Stimulated activated CD8-positive, alpha-beta memory T cell treated with anti-CD3 and anti-CD28 coated beads, Interleukin-7, amount 100 ng/mL, for 1 hour (primary cell): ENCODE measurements around the gene STRIT1.
"Not testable (repeated sequence)": the region's sequence is repeated elsewhere in the genome, so short reads cannot be mapped to it uniquely, and the experiment has no call there.

Experiments used
- DNase-seq, 2 donors: peaks; one replicate each; pipeline ENCODE4 v3.0.0-alpha.2; 2020; ENCODE audit warnings: low read depth in 2 of 2

STRIT1 gene

DNA sequence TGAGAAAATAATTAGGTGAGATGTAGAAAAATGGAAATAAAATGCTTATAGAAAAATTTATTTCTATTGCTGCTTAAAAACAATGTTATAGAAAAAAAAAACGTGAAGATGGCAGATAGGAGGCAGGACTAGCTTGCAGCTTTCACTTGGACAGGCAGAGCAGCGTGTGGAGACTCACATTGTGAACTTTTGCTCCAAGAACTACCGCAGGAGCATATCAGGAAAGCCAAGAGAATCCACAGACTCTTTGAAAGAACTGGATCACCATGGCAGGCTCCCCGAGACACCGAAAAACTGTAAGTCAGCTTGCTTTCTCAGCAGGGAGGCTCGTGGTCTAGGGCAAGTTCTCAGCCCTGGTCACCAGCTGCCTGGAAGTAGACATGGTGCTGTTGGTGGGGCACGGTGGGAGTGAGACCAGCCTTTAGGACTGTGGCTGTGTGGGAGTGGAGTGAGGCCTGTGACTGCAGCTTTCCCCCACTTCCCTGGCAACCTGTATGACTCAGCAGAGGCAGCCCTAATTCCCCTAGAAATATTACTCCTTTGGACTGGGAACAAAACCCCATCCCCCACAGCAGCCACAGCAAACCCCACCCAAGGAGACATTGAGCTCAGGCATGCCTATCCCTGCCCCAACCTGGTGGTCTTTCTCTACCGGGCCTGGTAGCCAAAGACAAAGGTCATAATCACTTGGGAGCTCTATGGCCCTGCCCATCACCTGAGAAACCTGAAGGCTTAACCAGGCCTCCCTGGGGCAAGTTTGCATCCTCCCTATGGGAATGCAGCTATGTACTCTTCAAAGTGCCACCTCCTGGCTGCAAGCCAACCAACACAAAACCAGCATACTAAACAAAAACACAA lies 22.8 kb downstream of the STRIT1 start:
- no peak for DNase-seq

DNA sequence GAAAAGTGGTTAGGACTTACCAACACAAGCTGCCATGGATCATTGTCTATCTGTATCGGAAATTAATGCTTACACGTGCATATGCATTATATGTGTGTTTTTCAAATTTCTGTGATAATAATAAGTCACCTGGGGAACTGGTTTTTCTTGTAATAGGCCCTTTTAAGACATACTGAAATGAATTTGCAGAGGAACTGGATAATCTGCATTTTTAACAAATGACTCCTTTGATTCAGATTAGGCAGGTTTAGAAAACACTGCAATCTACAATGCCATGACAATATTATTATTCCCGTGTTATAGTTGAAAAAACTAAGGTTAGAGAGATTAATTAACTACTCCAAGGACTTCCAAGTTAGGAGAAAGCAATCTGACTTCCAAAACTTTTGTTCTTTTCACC lies 23.4 kb downstream of the STRIT1 start:
- DNase-seq = no peak

DNA sequence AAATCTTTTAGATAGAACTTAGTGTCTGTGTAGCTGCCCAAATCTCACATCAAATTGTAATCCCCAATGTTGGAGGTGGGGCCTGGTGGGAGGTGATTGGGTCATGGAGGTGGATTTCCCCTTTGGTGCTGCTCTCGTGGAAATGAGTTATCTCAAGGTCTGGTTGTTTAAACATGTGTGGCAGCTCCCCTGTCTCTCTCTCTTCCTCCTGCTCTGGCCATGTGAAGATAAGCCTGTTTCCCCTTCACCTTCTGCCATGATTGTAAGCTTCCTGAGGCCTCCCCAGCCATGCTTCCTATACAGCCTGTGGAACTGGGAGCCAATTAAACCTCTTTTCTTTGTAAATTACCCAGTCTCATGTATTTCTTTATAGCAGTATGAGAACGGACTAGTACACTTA lies 30.6 kb downstream of the STRIT1 start:
- DNase-seq = not testable (repeated sequence)

DNA sequence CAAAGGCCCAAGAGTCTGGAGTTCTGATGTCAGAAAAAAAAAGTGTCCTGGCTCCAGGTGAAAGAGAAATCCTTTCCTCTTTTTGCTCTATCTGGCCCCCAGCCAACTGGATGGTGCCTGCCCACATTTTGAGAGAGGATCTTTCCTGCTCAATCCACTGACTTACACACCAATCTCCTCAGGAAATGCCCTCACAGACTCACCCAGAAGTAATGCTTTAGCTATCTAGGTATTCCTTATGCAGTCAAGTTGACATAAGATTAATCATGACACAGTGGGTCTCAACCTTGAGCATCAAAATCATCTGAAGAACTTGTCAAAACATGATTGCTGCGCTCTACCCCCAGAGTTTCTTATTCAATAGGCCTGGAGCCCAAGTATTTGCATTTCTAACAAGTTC lies 31.2 kb downstream of the STRIT1 start:
- no peak for DNase-seq

DNA sequence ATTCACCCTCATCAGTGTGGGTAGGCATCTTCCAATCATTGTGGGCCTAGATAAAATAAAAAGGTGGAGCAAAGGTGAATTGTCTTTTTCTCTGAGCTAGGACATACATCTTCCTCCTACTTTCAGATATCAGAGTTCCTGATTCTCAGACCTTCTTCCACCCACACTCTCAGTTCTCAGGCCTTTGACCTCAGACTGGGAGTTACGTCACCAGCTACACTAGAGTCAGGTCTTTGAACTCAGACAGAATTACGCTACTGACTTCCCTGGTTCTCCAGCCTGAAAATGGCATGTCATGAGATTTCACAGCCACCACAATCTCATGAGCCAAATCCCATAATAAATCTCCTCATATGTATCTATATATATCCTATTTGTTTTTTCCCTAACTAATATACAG lies 39.0 kb downstream of the STRIT1 start:
- no peak for DNase-seq

DNA sequence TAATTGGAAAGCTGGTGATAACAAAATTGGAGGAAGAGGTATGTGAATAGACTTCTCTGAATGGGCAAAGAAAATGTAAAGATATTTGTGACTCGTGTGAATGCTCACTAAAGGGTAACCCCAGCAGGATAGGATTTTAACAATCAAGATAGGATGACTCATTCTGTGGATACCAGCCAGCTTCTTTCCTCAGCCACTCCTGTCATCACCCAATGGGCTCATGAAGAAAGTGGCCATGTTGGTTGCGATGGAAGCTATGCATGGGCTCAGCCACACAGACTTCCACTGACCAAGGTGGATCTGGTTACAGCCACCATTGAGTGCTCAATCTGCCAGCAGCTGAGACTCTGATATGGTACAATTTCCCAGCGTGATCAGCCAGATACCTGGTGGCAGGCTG lies 40.9 kb downstream of the STRIT1 start:
- no peak for DNase-seq

DNA sequence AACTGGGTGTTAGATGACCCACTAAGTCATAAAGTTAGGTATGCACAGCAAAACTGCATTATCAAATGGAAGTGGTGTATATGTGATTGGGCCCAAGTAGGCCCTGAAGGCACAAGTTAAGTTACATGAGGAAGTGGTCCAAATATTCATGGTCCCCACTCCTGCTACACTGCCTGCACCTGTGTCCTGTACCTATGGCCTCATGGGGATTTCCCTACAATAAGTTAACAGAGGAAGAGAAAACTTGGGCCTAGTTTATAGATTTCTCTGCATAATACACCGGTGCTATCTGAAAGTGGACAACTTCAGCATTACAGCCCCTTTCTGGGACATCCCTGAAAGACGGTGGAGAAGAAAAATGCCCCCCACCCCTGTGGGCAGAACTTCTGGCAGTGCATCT lies 41.5 kb downstream of the STRIT1 start:
- DNase-seq = no peak

DNA sequence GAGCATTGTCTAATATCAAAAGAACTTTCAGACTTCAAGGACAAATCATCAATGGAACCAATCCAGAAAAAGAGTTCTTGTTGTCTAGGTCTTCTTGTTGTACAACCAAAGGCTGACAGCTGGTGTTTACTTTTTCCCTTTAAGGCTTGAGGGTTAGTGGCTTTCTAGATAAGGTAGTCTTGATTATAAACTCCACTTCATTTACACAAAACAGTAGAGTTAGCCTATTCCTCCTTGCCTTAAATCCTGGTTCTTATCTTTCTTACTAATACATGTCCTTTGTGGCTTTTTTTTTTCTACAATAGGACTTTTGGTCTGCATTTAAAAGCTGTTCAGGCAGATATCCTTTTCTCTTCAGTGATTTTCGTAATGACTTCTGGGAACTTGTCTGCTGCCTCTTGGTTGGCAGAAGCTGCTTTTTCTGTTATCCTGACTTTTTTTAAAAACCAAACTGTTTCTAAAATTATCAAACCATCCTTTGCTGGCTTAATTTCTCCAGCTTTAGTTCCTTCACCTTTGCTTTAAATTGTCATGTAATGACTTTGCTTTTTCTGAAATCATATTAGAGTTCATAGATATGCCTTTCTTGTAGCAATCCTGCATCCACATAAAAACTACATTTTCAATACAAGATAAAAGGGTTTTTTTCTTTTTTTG lies 44.8 kb downstream of the STRIT1 start:
- no peak for DNase-seq

DNA sequence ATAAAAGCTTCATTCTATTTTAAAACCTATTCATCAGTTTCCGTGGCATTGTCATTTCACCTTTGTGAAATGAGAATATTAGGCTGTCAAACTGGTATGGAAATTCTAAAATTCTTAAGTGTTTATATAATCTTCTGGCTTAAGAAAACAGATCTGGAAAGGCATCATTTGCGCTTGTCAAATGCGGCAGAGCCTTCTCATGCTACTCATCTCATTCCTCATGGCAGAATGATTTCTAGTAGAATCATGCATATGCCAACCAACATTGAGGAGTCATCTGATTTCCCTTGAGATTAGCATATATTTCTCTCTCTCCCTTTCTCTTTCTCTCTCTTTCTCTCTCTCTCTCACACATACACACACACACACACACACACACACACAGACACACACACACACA lies 48.8 kb downstream of the STRIT1 start:
- DNase-seq = no peak

DNA sequence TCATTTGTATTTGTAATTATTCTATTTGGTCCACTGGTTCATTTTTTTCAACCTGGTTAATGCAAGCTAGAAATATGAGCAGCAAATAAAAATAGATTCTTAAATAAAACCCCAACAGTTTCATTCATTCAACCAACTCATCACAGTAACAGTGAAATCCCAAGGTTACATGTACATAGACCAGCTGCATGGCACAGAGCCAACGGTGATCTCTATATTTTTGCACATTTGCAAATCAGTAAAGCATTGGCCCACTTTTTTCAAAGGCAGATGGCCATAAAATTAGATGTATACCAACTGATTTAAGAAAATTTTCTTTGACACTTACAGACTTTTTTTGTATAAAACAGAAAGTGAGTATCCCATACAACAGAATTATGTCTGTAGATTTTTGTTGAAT lies 49.3 kb downstream of the STRIT1 start:
- DNase-seq = no peak

DNA sequence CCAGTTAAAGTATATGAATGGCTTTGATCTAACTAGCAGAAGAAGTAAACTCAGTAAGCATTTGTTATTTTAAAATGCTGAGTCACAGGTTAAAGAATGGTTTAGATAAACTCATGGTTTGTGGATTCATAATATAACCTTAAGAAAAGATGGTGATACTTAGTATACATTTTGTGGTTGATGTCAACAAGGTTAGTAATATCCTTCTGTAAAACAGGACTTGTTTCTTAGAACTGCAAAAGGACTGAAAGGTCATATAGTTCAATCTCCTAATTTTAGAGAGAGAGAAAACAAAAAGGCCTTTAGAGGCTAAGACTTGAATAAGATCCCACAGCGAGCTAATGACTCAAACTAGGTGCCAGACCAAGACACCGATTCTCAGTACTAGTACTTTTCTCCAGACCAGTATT lies 50.0 kb downstream of the STRIT1 start:
- DNase-seq = no peak

DNA sequence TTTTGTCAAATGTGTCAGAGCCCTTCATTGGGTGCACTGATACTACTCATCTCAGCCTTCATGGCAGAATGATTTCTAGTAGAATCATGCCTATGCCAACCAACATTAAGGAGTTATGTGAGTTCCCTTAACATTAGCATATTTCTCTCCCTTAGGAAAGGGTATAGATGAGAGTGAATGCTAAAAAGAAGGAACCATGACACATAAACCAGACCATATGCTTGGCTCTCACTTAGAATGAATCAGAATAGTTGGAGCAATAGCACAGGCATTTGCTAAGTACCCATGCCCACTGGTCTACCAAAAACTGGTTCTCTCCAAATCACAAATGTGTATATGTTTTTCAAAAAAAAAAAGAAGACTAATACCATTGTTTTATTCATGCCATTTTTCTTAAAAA lies 51.1 kb downstream of the STRIT1 start:
- no peak for DNase-seq

DNA sequence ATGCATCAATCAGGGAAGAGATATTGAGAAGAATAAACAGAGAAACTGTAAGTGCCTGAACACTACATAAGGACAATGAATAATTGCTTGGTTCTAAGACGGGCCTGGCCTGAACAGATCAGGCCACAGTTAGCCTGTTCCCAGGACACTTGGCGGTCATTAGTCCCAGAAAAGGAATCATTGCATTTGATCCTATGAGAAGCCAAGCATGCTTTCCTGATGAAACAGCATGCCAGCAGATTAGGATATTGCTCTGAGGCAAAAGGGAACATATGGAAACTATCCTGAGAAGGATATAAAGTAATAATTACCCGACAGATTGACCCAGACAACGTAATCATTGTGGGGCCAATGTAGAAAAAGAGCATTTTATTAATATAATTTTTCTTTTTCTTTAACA lies 51.9 kb downstream of the STRIT1 start:
- DNase-seq = no peak
